ENCODE measurements around the gene LILRA5.
"Not testable (repeated sequence)": the region's sequence is repeated elsewhere in the genome, so short reads cannot be mapped to it uniquely, and the experiment has no call there.

Gene LILRA5

GRCh38 chr19:54271587-54271986 lies 41.4 kb downstream of the LILRA5 start:
- DNase-seq, result not testable (repeated sequence)

- DNase-seq, result no peak
These were observed 41.9 kb downstream of the LILRA5 start for GRCh38 chr19:54271106-54271505.

- no peak for DNase-seq
These were observed 44.0 kb downstream of the LILRA5 start for GRCh38 chr19:54268936-54269335.

GRCh38 chr19:54266133-54266532 lies 46.8 kb downstream of the LILRA5 start:
- no peak for DNase-seq

GRCh38 chr19:54262470-54262869 lies 50.5 kb downstream of the LILRA5 start:
- DNase-seq, result no peak

GRCh38 chr19:54262066-54262465 lies 50.9 kb downstream of the LILRA5 start:
- no peak for DNase-seq

- no peak for DNase-seq
These were observed 55.9 kb downstream of the LILRA5 start, which contains the start of gene LILRB5 for GRCh38 chr19:54257116-54257480. Gene LILRB5, minus strand, starts transcription at chr19:54257273. Its CDS starts 80 bp downstream, at chr19:54257193.

All from cerebellar nuclear complex (tissue), 1 donor.